HL-60/S4 (cell line): ENCODE data around the gene NCOA1.
"Not testable (repeated sequence)": the region's sequence is repeated elsewhere in the genome, so short reads cannot be mapped to it uniquely, and the experiment has no call there.

ENCODE experiments used
- in situ Hi-C: fragments of 300-500 bp; cut with MboI; formaldehyde crosslinking; loops from 2 replicates; pipeline ENCODE4 v1.14.3; 2022; ENCODE audit warnings: low sequenced_read_pairs

The NCOA1 gene

GRCh38 chr2:24771764-24772586 is 280.9 kb downstream of the NCOA1 start:
- in situ Hi-C loops, result no loop called here

- in situ Hi-C loops, result no loop called here
Measured at GRCh38 chr2:24774373-24774772, 283.3 kb downstream of the NCOA1 start.

GRCh38 chr2:24779116-24779515 is 288.1 kb downstream of the NCOA1 start:
- in situ Hi-C loops, result no loop called here

- in situ Hi-C loops, result no loop called here
Measured at GRCh38 chr2:24783641-24784040, 292.6 kb downstream of the NCOA1 start.

- in situ Hi-C loops, result no loop called here
Measured at GRCh38 chr2:24785671-24786321, 294.7 kb downstream of the NCOA1 start.

- in situ Hi-C loops, result no loop called here
Measured at GRCh38 chr2:24787532-24787931, 296.5 kb downstream of the NCOA1 start.

- in situ Hi-C loops, result no loop called here
Measured at GRCh38 chr2:24788816-24789215, 297.8 kb downstream of the NCOA1 start.

- in situ Hi-C loops, result no loop called here
Measured at GRCh38 chr2:24791452-24791851, 300.4 kb downstream of the NCOA1 start.

GRCh38 chr2:24792542-24792873 is 301.5 kb downstream of the NCOA1 start:
- in situ Hi-C loops, result no loop called here

- in situ Hi-C loops, result no loop called here
Measured at GRCh38 chr2:24792874-24793760, 302.1 kb downstream of the NCOA1 start, which contains the start of the genes CENPO and PTRHD1. Gene CENPO, plus strand, starts transcription at chr2:24793425. Its CDS starts 495 bp downstream, at chr2:24793920. Gene PTRHD1, minus strand, starts transcription at chr2:24793391. Its CDS starts 14 bp downstream, at chr2:24793377.

GRCh38 chr2:24793761-24794435 is 302.8 kb downstream of the NCOA1 start:
- in situ Hi-C loops, result no loop called here

GRCh38 chr2:24797644-24798043 is 306.6 kb downstream of the NCOA1 start:
- in situ Hi-C loops, result no loop called here

GRCh38 chr2:24800487-24800886 is 309.4 kb downstream of the NCOA1 start:
- in situ Hi-C loops, result not testable (repeated sequence)

- in situ Hi-C loops, result not testable (repeated sequence)
Measured at GRCh38 chr2:24805811-24806660, 315.0 kb downstream of the NCOA1 start.

GRCh38 chr2:24806661-24807036 is 315.6 kb downstream of the NCOA1 start:
- in situ Hi-C loops, result no loop called here

- in situ Hi-C loops, result no loop called here
Measured at GRCh38 chr2:24809316-24810007, 318.4 kb downstream of the NCOA1 start.

GRCh38 chr2:24813691-24814137 is 322.7 kb downstream of the NCOA1 start:
- in situ Hi-C loops, result no loop called here

GRCh38 chr2:24814516-24814915 is 323.5 kb downstream of the NCOA1 start:
- in situ Hi-C loops, result no loop called here

- in situ Hi-C loops, result no loop called here
Measured at GRCh38 chr2:24815171-24815570, 324.1 kb downstream of the NCOA1 start.
